Measurements from ENCODE around the gene CADM1. TPM values are rescaled to one million over a fixed set of nuclear protein-coding genes. Genes with fewer than 3 reads are reported as not detected.
A peak's percentile ranks its signal among the peaks of the same experiment; 100 is the strongest.

The CADM1 gene
- total and polyA plus RNA-seq, 2 experiments from 2014 or later, result 16.5 to 18.0 TPM

DNA sequence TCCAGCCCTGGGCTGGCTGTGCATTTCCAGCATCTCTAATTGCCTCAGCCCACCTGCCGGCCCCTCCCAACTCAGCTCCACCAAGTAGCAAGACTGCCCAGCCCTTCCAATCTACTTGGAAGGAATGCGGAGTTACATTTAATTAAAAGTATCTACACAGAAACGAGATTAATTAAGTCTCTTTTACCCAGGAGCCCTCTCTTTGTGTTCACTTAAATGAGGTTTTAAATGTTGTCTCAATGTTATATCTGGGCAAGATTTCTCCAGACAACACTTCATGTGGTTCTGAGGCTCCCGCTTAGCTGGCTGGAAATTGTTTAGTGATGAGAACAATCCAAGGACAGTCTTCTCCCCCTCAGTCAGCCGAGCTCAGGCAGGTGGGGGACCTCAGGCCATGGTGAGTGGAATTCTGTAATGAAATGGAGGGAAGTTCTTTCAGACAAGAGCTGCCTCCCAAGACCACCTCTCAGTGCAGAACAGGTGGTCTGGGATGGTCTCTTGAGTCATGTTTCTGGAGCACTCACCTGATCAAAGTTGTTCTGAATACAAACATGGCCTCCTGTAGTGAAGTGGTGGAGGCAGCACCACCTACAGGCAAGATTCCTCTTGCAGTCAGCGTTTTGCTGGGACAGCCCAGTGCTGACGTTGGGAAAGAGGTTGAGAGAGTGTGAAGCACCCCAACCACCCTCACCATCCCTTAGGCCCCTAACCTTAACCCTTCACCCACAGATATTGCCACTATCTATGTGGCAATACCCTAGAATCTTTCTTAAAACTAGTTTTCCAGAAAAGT, 371.6 kb downstream of the CADM1 start:
- no peaks in the 10 kb centered on the region for H3K4me1 ChIP-seq (ENCODE audit: insufficient read depth)
- DNase-seq (ENCODE audit: low spot score) (peak; percentile 25), ATAC-seq (no peak)
- no peak overlapping the region for H2AFZ ChIP-seq
- Mint-ChIP-seq H3K27ac (no peak overlapping the region; the same call in 1 of the 2 replicates), H3K4me1 (no peaks in the 10 kb centered on the region; the same call in 2 of the 3 replicates), H3K4me3 (no peak overlapping the region), H3K36me3 (ENCODE audit: low read depth) (no peaks in the 10 kb centered on the region), H3K27me3 (ENCODE audit: insufficient read depth, low read depth, poor library complexity) (peaks cover 9% of the 10 kb centered on the region), H3K9me3 (no peaks in the 10 kb centered on the region)
- H3K27me3 ChIP-seq (ENCODE audit: insufficient read depth), result no peaks in the 10 kb centered on the region
- peaks cover 12% of the 10 kb centered on the region for H3K9me2 ChIP-seq (ENCODE audit: insufficient read depth)
- H3K36me3 ChIP-seq (ENCODE audit: insufficient read depth), result no peaks in the 10 kb centered on the region
- TF ChIP-seq, protein P1, sequence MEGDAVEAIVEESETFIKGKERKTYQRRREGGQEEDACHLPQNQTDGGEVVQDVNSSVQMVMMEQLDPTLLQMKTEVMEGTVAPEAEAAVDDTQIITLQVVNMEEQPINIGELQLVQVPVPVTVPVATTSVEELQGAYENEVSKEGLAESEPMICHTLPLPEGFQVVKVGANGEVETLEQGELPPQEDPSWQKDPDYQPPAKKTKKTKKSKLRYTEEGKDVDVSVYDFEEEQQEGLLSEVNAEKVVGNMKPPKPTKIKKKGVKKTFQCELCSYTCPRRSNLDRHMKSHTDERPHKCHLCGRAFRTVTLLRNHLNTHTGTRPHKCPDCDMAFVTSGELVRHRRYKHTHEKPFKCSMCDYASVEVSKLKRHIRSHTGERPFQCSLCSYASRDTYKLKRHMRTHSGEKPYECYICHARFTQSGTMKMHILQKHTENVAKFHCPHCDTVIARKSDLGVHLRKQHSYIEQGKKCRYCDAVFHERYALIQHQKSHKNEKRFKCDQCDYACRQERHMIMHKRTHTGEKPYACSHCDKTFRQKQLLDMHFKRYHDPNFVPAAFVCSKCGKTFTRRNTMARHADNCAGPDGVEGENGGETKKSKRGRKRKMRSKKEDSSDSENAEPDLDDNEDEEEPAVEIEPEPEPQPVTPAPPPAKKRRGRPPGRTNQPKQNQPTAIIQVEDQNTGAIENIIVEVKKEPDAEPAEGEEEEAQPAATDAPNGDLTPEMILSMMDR (conservative IDR thresholded peaks at IDR 0.05; ENCODE audit: low read depth in 2 of 2), result peak; percentile 46 to 68
- TF ChIP-seq, protein P2, sequence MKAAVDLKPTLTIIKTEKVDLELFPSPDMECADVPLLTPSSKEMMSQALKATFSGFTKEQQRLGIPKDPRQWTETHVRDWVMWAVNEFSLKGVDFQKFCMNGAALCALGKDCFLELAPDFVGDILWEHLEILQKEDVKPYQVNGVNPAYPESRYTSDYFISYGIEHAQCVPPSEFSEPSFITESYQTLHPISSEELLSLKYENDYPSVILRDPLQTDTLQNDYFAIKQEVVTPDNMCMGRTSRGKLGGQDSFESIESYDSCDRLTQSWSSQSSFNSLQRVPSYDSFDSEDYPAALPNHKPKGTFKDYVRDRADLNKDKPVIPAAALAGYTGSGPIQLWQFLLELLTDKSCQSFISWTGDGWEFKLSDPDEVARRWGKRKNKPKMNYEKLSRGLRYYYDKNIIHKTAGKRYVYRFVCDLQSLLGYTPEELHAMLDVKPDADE (IDR thresholded peaks at IDR 0.05), result no peak
- no peak for TF ChIP-seq STAT1 (IDR thresholded peaks at IDR 0.05; ENCODE audit: unreplicated experiment)
- H3K27ac ChIP-seq (ENCODE audit: low read depth), result no peak overlapping the region
- H3K79me2 ChIP-seq (replicated peaks; ENCODE audit: insufficient read depth), result no peaks in the 10 kb centered on the region
- H3F3A ChIP-seq (replicated peaks; ENCODE audit: low read depth), result no peaks in the 10 kb centered on the region
- no peaks in the 10 kb centered on the region for H4K20me1 ChIP-seq (replicated peaks; ENCODE audit: insufficient read depth)
- H3K4me2 ChIP-seq, result no peak overlapping the region
- no peak overlapping the region for H3K4me3 ChIP-seq

DNA sequence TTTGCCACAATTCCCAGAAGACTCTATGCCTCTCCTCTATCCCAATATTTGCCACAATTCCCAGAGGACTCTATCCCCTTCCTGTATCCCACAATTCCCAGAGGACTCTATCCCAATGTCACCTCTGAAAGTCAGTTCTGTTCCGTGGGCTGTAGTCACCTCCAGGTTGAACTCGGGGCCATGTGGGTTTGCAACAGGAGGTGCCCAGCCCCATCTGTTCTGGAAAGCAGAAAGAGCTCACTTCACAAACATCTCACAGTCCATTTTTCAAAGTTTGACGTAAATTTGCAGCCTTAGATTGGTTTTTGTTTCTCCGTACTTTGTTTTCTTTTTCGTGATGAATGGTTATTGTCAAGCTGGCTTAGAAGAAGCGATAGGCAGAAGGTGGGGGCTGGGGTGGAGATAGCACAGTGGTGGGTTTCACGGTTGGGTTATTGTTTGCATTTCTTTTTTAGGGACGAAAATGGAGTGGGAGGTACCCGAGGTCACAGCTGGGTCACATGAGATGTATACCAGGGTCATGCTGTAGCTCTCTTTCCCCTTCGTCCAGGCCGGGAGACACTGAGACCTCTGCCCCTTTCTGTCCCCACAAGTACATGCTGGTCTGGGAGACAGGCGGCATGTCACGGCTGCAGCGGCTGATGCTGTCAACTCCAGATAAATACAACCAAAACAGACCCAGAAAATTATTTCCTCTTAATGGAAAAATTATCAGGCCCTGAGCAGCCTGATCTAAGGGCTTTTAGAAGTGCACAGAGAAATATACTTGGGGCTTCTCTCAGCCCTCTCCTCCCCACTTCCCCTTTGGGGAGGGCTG, 374.5 kb downstream of the CADM1 start:
- Mint-ChIP-seq H3K4me1 (peaks cover 1% of the 10 kb centered on the region), H3K36me3 (ENCODE audit: low read depth) (no peaks in the 10 kb centered on the region), H3K4me3 (no peak overlapping the region), H3K27me3 (ENCODE audit: insufficient read depth, low read depth, poor library complexity) (peaks cover 7% of the 10 kb centered on the region), H3K9me3 (no peaks in the 10 kb centered on the region), H3K27ac (no peak overlapping the region)
- no peaks in the 10 kb centered on the region for H3K79me2 ChIP-seq (replicated peaks; ENCODE audit: insufficient read depth)
- no peak overlapping the region for H3K27ac ChIP-seq (ENCODE audit: low read depth)
- no peak overlapping the region for H3K4me2 ChIP-seq
- H3F3A ChIP-seq (replicated peaks; ENCODE audit: low read depth), result no peaks in the 10 kb centered on the region
- no peaks in the 10 kb centered on the region for H3K4me1 ChIP-seq (ENCODE audit: insufficient read depth)
- no peak for DNase-seq (ENCODE audit: low spot score)
- H3K36me3 ChIP-seq (ENCODE audit: insufficient read depth), result no peaks in the 10 kb centered on the region
- no peak overlapping the region for H3K4me3 ChIP-seq
- H3K9me2 ChIP-seq (ENCODE audit: insufficient read depth), result peaks cover 12% of the 10 kb centered on the region
- TF ChIP-seq STAT1 (IDR thresholded peaks at IDR 0.05; ENCODE audit: unreplicated experiment), result no peak
- no peaks in the 10 kb centered on the region for H3K27me3 ChIP-seq (ENCODE audit: insufficient read depth)
- no peak overlapping the region for H2AFZ ChIP-seq
- H4K20me1 ChIP-seq (replicated peaks; ENCODE audit: insufficient read depth), result no peaks in the 10 kb centered on the region
- no peak for ATAC-seq

DNA sequence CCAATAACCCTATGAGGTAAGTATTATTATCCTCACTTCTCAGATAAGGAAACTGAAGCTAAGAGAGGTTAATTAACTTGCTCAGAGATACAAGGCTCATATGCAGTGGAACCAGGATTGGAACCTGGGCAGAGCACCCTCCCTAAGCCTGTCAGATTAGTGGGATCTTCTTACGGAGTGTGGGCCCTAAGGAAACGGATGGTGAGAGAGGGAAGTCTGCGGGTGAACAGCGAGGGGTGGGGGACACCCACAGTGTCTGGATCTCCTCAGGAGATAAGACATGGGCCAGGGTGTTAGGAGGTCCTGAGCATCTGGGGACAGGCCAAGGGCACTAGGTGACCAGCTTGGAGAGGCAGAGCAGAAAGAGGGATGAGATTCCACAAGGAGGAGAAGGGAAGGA, 376.0 kb downstream of the CADM1 start:
- DNase-seq (ENCODE audit: low spot score) (no peak), ATAC-seq (no peak)
- no peaks in the 10 kb centered on the region for H3F3A ChIP-seq (replicated peaks; ENCODE audit: low read depth)
- no peak overlapping the region for H3K27ac Mint-ChIP-seq
- H3K79me2 ChIP-seq (replicated peaks; ENCODE audit: insufficient read depth), result no peaks in the 10 kb centered on the region
- no peak for TF ChIP-seq EZH2 (IDR thresholded peaks at IDR 0.05; ENCODE audit: low read depth, unreplicated experiment)
- no peak overlapping the region for H3K4me3 Mint-ChIP-seq
- no peak overlapping the region for H3K4me3 ChIP-seq
- H3K36me3 ChIP-seq (ENCODE audit: insufficient read depth), result no peaks in the 10 kb centered on the region
- H3K27me3 Mint-ChIP-seq (ENCODE audit: insufficient read depth, low read depth, poor library complexity), result peaks cover 5% of the 10 kb centered on the region
- H3K9me2 ChIP-seq (ENCODE audit: insufficient read depth), result peaks cover 12% of the 10 kb centered on the region
- no peak overlapping the region for H3K4me2 ChIP-seq
- no peaks in the 10 kb centered on the region for H3K36me3 Mint-ChIP-seq (ENCODE audit: low read depth)
- no peaks in the 10 kb centered on the region for H3K4me1 ChIP-seq (ENCODE audit: insufficient read depth)
- no peaks in the 10 kb centered on the region for H3K27me3 ChIP-seq (ENCODE audit: insufficient read depth)
- no peaks in the 10 kb centered on the region for H4K20me1 ChIP-seq (replicated peaks; ENCODE audit: insufficient read depth)
- H3K4me1 Mint-ChIP-seq, result peaks cover 5% of the 10 kb centered on the region
- H2AFZ ChIP-seq, result no peak overlapping the region
- H3K9me3 Mint-ChIP-seq, result no peaks in the 10 kb centered on the region
- no peak overlapping the region for H3K27ac ChIP-seq (ENCODE audit: low read depth)
